ENCODE data around the gene STPG3.

The STPG3 gene

DNA sequence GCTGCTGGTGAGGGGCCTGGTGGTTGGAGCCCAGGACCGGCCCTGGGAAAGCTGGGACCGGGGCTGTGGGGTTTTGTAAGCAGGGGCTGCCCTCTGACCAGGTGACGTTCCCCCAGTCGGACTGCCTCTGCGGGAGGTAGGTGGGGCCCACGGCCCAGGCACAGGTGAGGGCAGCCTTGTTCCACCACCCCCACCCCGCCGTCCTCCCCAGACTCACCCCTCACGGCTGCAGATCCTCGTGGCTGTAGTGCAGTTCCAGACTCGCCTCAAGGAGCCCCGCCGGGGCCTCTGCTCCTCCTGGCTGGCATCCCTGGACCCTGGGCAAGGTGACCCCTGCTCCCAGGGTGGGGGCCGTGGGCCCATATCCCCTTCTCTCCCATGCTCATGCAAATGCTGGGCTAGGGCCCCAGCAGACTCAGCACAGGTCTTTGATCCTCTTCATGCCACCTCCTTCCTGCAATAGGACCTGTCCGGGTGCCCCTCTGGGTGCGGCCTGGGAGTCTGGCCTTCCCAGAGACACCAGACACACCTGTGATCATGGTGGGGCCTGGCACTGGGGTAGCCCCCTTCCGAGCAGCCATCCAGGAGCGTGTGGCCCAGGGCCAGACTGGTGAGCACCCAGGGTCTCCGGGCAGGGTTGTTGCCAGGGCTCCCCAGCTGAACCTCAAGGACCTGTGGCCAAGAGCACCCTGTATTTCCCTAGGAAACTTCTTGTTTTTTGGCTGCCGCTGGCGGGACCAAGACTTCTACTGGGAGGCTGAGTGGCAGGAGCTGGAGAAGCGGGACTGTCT, 35.7 kb upstream of the STPG3 start:
- Histone ChIP-seq H3K36me3 (ENCODE audit: control insufficient read depth in 5 of 5, insufficient read depth in 5 of 5, low read length in 5 of 5) (peaks cover 0 to 15% (median 12%) of the 10 kb centered on the region in 5 donors), H3K4me3 (ENCODE audit: low read depth in 1 of 5, low read length in 5 of 5) (no peak overlapping the region), H3K27me3 (ENCODE audit: control insufficient read depth in 5 of 5, insufficient read depth in 4 of 5, low read length in 5 of 5) (no peaks in the 10 kb centered on the region), H3K27ac (ENCODE audit: low read depth, low read length) (no peak overlapping the region), H3K9me3 (ENCODE audit: control insufficient read depth in 5 of 5, low read length in 5 of 5) (no peaks in the 10 kb centered on the region), H3K9ac (ENCODE audit: low read length in 5 of 5) (no peak overlapping the region), H3K4me1 (ENCODE audit: control insufficient read depth in 5 of 5, insufficient read depth in 5 of 5, low read length in 5 of 5) (peaks cover 0 to 24% (median 18%) of the 10 kb centered on the region in 5 donors)

DNA sequence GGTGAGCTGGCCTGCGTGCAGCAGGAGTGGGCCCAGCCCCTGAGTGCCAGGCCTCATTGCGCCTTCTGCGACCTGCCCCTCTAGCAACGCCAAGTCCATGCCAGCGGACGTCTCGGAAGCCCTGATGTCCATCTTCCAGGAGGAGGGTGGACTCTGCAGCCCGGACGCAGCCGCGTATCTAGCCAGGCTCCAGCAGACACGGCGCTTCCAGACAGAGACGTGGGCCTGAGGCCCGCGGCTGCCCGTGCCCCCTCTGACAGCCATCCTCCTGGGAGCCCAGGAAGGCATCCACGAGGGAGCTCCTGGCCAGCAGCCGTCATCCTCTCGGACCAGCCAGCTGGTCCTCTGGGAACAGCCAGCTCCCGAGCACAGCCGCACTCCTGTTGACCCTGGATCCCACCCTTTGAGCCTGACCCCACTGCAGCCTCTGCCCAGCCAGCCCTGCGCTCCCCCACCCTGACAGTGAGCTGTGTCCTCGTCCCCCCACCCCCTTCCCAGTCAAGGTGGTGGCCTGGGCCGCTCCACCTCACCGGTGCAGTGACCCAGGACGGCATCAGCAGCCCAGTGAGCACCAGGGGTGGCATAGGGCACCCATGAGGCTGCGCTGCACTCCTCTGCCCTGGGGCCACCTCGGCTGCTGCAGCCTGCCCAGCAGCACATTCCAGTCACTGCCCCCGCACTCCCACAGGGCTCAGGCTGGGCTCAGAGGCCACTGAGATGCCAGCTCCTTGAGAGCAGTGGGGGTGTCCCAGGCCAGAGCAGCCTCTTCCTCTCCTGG, 34.7 kb upstream of the STPG3 start:
- H3K27me3 ChIP-seq (ENCODE audit: control insufficient read depth in 5 of 5, insufficient read depth in 4 of 5, low read length in 5 of 5) = no peaks in the 10 kb centered on the region
- H3K27ac ChIP-seq (ENCODE audit: low read depth, low read length) = no peak overlapping the region
- no peak overlapping the region for H3K4me3 ChIP-seq (ENCODE audit: low read depth in 1 of 5, low read length in 5 of 5)
- H3K9me3 ChIP-seq (ENCODE audit: control insufficient read depth in 5 of 5, low read length in 5 of 5) = no peaks in the 10 kb centered on the region
- peaks cover 0 to 24% (median 19%) of the 10 kb centered on the region in 5 donors for H3K4me1 ChIP-seq (ENCODE audit: control insufficient read depth in 5 of 5, insufficient read depth in 5 of 5, low read length in 5 of 5)
- peaks cover 0 to 15% (median 12%) of the 10 kb centered on the region in 5 donors for H3K36me3 ChIP-seq (ENCODE audit: control insufficient read depth in 5 of 5, insufficient read depth in 5 of 5, low read length in 5 of 5)
- H3K9ac ChIP-seq (ENCODE audit: low read length in 5 of 5) = no peak overlapping the region

DNA sequence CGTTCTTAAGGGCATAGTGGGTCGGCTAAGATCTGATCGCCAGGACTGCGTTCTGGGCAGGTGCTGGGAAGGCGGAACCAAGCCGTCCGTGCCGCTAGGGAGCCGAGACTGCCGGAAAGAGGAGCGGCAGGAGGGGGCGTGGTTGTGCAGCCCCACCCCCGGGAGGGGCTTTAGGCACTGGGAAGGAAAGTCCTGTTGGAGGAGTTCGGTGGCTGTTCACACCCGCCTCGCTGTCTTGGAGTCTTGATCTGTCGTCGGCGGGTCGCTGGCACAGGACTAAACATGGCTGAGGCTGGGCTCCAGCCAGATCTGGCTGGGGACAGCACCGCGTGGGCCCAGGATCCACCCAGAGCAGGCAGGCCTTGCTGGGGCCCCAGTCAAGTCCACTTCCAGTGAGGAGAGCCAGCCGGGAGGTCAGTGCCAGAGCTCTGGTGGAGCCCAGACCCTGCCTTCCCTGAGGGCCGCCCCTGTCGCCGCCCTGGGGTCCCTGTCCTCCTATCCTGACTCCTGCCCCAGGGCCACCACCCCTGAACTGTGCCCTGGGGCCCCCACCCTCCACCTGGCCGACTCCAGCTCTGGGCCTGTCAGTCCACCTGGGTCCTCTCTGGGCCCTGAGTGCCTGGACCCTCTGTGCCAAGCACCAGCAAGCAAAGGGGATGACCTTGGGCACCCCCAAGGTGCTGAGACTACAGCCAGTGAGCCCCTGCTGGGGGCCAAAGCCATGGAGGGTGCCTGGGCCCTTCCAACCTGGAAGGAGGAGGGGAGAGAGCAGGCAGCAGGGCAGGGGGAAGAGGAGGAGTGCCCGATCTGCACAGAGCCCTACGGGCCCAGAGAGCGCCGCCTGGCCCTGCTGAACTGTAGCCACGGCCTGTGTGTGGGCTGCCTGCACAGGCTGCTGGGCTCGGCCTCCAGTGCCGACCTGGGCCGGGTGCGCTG, 33.5 kb upstream of the STPG3 start:
- peaks cover 0 to 15% (median 12%) of the 10 kb centered on the region in 5 donors for H3K36me3 ChIP-seq (ENCODE audit: control insufficient read depth in 5 of 5, insufficient read depth in 5 of 5, low read length in 5 of 5)
- no peaks in the 10 kb centered on the region for H3K27me3 ChIP-seq (ENCODE audit: control insufficient read depth in 5 of 5, insufficient read depth in 4 of 5, low read length in 5 of 5)
- peak overlapping the region; percentile 17 to 63 (median 44) for H3K4me3 ChIP-seq (ENCODE audit: low read depth in 1 of 5, low read length in 5 of 5)
- no peaks in the 10 kb centered on the region for H3K9me3 ChIP-seq (ENCODE audit: control insufficient read depth in 5 of 5, low read length in 5 of 5)
- peak overlapping the region in 3 of 5 donors; percentile 17 to 77 (median 57) for H3K9ac ChIP-seq (ENCODE audit: low read length in 5 of 5)
- peaks cover 0 to 29% (median 23%) of the 10 kb centered on the region in 5 donors for H3K4me1 ChIP-seq (ENCODE audit: control insufficient read depth in 5 of 5, insufficient read depth in 5 of 5, low read length in 5 of 5)
- no peak overlapping the region for H3K27ac ChIP-seq (ENCODE audit: low read depth, low read length)

DNA sequence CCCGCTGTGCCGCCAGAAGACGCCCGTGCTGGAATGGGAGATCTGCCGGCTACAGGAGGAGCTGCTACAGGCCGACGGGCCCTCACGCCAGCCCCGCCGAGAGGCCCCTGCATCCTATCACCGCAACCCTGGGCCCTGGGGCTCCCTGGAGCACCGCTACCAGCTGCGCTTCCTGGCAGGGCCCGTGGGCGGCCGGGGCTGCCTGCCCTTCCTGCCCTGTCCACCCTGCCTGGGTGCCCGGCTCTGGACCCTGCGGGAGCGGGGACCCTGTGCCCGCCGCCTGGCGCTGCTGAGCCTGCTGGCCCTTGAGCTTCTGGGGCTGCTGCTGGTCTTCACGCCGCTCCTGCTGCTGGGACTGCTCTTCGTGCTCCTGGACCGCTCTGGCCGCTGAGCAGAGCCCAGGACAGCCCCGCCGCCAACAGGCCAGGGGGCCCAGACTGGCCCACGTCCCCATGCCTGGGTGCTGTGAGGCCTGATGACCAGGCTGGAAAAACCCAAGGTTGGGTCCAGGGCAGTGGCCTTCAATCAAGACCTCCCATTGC, 32.8 kb upstream of the STPG3 start:
- Histone ChIP-seq H3K9me3 (ENCODE audit: control insufficient read depth in 5 of 5, low read length in 5 of 5) (no peaks in the 10 kb centered on the region), H3K9ac (ENCODE audit: low read length in 5 of 5) (peak overlapping the region in 1 of 5 donors; percentile 77), H3K36me3 (ENCODE audit: control insufficient read depth in 5 of 5, insufficient read depth in 5 of 5, low read length in 5 of 5) (peaks cover 0 to 15% (median 12%) of the 10 kb centered on the region in 5 donors), H3K4me3 (ENCODE audit: low read depth in 1 of 5, low read length in 5 of 5) (no peak overlapping the region), H3K27me3 (ENCODE audit: control insufficient read depth in 5 of 5, insufficient read depth in 4 of 5, low read length in 5 of 5) (no peaks in the 10 kb centered on the region), H3K4me1 (ENCODE audit: control insufficient read depth in 5 of 5, insufficient read depth in 5 of 5, low read length in 5 of 5) (peaks cover 0 to 36% (median 29%) of the 10 kb centered on the region in 5 donors), H3K27ac (ENCODE audit: low read depth, low read length) (no peak overlapping the region)

DNA sequence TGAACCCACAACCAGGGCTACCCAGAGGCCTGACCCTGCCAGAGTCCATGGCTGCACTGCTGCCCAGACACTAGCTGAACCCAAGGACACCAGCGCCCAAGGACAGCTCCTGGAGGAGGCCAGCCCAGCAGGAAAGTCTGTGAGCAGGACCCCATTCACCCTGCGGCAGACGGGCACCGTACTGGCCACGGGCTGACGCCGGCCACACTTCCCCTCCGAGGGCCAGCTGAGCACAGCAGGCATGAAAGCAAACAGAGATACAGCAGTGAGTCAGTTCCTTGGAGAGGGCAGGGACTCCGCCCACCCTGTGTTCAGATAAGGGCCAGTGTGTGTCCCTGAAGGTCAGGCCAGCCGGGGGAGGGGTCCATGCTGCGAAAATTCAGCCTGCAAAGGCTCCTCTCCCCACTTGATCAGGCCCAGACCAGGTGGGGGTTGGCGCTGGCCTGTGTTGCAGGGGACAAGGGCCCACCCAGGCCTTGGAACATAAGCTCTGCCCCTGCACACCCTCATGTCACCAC, 32.3 kb upstream of the STPG3 start:
- peaks cover 0 to 38% (median 32%) of the 10 kb centered on the region in 5 donors for H3K4me1 ChIP-seq (ENCODE audit: control insufficient read depth in 5 of 5, insufficient read depth in 5 of 5, low read length in 5 of 5)
- peaks cover 0 to 15% (median 12%) of the 10 kb centered on the region in 5 donors for H3K36me3 ChIP-seq (ENCODE audit: control insufficient read depth in 5 of 5, insufficient read depth in 5 of 5, low read length in 5 of 5)
- no peak overlapping the region for H3K4me3 ChIP-seq (ENCODE audit: low read depth in 1 of 5, low read length in 5 of 5)
- H3K9me3 ChIP-seq (ENCODE audit: control insufficient read depth in 5 of 5, low read length in 5 of 5) = no peaks in the 10 kb centered on the region
- no peaks in the 10 kb centered on the region for H3K27me3 ChIP-seq (ENCODE audit: control insufficient read depth in 5 of 5, insufficient read depth in 4 of 5, low read length in 5 of 5)
- H3K9ac ChIP-seq (ENCODE audit: low read length in 5 of 5) = no peak overlapping the region
- no peak overlapping the region for H3K27ac ChIP-seq (ENCODE audit: low read depth, low read length)

DNA sequence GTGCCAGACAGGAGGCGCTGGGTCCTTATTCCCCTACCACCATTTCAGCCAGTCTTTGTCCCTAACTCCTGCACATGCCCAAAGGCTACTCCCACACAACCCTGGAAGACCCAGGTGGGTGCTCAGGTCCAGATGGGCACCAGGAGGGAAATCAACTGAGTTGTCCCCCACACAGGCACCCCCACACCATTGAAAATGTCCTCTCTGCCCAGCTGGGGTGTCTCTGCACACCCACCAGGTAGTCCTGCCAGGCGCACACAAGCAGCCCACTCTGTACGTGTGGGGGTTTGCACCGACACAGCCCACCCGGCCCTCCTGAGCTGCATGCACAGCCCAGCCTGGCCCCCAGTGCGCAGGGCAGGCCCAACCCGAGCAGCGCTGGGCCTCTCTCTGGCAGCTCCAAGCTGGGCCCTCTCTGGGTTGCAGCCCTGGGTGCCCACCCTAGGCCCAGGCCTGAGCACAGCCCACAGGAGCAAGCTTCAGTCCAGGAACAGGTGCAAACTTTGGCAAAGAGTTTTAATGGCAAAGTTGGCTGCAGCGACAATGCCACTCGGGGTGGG, 31.2 kb upstream of the STPG3 start:
- H3K36me3 ChIP-seq (ENCODE audit: control insufficient read depth in 5 of 5, insufficient read depth in 5 of 5, low read length in 5 of 5) = peaks cover 0 to 11% (median 8%) of the 10 kb centered on the region in 5 donors
- H3K4me1 ChIP-seq (ENCODE audit: control insufficient read depth in 5 of 5, insufficient read depth in 5 of 5, low read length in 5 of 5) = peaks cover 0 to 43% (median 36%) of the 10 kb centered on the region in 5 donors
- H3K9me3 ChIP-seq (ENCODE audit: control insufficient read depth in 5 of 5, low read length in 5 of 5) = no peaks in the 10 kb centered on the region
- no peak overlapping the region for H3K9ac ChIP-seq (ENCODE audit: low read length in 5 of 5)
- H3K27ac ChIP-seq (ENCODE audit: low read depth, low read length) = no peak overlapping the region
- H3K4me3 ChIP-seq (ENCODE audit: low read depth in 1 of 5, low read length in 5 of 5) = no peak overlapping the region
- no peaks in the 10 kb centered on the region for H3K27me3 ChIP-seq (ENCODE audit: control insufficient read depth in 5 of 5, insufficient read depth in 4 of 5, low read length in 5 of 5)

DNA sequence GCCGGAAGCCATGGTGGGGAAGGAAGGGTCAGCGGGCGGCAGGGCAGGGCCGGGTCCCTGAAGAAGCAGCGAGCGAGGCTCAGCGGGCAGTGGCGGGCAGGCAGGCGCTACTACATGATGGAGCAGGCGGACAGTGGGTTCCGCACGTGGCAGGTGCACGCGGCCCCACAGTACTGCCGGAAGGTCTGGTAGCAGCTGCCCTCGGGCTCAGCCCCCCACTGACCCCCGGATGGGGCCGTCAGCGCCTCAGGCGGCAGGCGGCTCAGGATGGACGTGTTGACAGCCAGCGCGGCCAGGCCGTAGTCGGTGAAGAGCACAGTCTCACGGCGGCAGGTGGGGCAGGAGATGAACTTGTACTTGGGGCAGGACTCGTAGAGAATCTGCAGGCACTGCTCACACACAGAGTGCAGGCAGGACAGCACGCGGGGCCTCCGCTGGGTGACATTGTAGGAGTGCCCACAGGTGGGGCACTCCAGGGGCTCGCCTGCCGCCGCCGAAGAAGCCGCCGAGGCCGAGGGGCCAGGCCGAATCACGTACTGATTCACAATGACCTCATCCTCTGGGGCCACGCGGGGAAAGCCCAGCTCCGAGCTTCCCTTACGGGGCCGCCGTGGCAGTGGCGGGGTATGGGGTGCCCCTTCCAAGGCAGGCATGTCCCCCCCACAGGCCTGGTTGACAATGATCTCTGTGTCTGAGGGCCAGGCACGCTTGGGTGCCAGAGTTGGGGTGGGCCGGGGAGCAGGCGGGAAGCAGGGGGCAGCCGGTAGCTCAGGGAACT, 30.6 kb upstream of the STPG3 start:
- Histone ChIP-seq H3K9ac (ENCODE audit: low read length in 5 of 5) (no peak overlapping the region), H3K27me3 (ENCODE audit: control insufficient read depth in 5 of 5, insufficient read depth in 4 of 5, low read length in 5 of 5) (peaks cover 0 to 4% (median 0%) of the 10 kb centered on the region in 5 donors), H3K4me3 (ENCODE audit: low read depth in 1 of 5, low read length in 5 of 5) (no peak overlapping the region), H3K36me3 (ENCODE audit: control insufficient read depth in 5 of 5, insufficient read depth in 5 of 5, low read length in 5 of 5) (peaks cover 0 to 9% (median 5%) of the 10 kb centered on the region in 5 donors), H3K4me1 (ENCODE audit: control insufficient read depth in 5 of 5, insufficient read depth in 5 of 5, low read length in 5 of 5) (peaks cover 0 to 43% (median 36%) of the 10 kb centered on the region in 5 donors), H3K9me3 (ENCODE audit: control insufficient read depth in 5 of 5, low read length in 5 of 5) (no peaks in the 10 kb centered on the region), H3K27ac (ENCODE audit: low read depth, low read length) (no peak overlapping the region)

DNA sequence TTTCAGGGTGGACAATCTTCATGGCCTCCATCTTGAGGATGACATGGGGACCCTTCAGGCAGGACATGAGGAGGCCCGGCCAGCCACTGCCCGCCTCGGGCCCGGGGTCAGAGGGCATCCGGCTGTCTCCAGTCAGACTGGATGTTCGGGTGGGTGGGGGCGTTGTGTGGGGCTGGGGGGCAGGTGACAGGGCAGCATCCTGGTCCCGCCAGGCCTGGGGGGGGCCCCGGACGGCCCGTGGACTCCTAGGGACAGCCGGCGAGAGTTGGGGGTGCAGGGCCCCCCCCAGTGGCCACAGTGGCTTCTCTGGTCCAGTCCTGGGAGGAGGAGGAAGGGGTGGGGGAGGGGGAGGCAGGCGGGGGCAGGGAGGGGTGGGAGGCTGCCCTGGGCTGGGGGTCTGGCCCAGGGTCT, 30.0 kb upstream of the STPG3 start:
- peaks cover 0 to 4% (median 0%) of the 10 kb centered on the region in 5 donors for H3K27me3 ChIP-seq (ENCODE audit: control insufficient read depth in 5 of 5, insufficient read depth in 4 of 5, low read length in 5 of 5)
- H3K9me3 ChIP-seq (ENCODE audit: control insufficient read depth in 5 of 5, low read length in 5 of 5) = no peaks in the 10 kb centered on the region
- H3K36me3 ChIP-seq (ENCODE audit: control insufficient read depth in 5 of 5, insufficient read depth in 5 of 5, low read length in 5 of 5) = peaks cover 0 to 7% (median 1%) of the 10 kb centered on the region in 5 donors
- H3K4me3 ChIP-seq (ENCODE audit: low read depth in 1 of 5, low read length in 5 of 5) = no peak overlapping the region
- H3K9ac ChIP-seq (ENCODE audit: low read length in 5 of 5) = no peak overlapping the region
- H3K4me1 ChIP-seq (ENCODE audit: control insufficient read depth in 5 of 5, insufficient read depth in 5 of 5, low read length in 5 of 5) = peaks cover 0 to 43% (median 36%) of the 10 kb centered on the region in 5 donors
- no peak overlapping the region for H3K27ac ChIP-seq (ENCODE audit: low read depth, low read length)

Measured in subcutaneous abdominal adipose tissue (tissue), 5 donors.